SK-N-DZ (cell line): ENCODE results near the gene PDGFC.
"Not testable (repeated sequence)": the region's sequence is repeated elsewhere in the genome, so short reads cannot be mapped to it uniquely, and the experiment has no call there.

Source experiments
- DNase-seq: peaks from one replicate; pipeline ENCODE4 v3.0.0-alpha.2; 2015; ENCODE audit warnings: low spot score

PDGFC gene

GRCh38 chr4:156952078-156952759 lies 19.4 kb downstream of the PDGFC start:
- no peak for DNase-seq

- no peak for DNase-seq
Observed at GRCh38 chr4:156950948-156951347, 20.7 kb downstream of the PDGFC start.

GRCh38 chr4:156950090-156950489 lies 21.5 kb downstream of the PDGFC start:
- DNase-seq = no peak

- no peak for DNase-seq
Observed at GRCh38 chr4:156949373-156949814, 22.2 kb downstream of the PDGFC start.

GRCh38 chr4:156948738-156949137 lies 22.9 kb downstream of the PDGFC start:
- DNase-seq = no peak

GRCh38 chr4:156948133-156948532 lies 23.5 kb downstream of the PDGFC start:
- DNase-seq = no peak

GRCh38 chr4:156946516-156947424 lies 24.8 kb downstream of the PDGFC start:
- no peak for DNase-seq

- no peak for DNase-seq
Observed at GRCh38 chr4:156945532-156945931, 26.1 kb downstream of the PDGFC start.

GRCh38 chr4:156942991-156943390 lies 28.6 kb downstream of the PDGFC start:
- DNase-seq = no peak

GRCh38 chr4:156941940-156942548 lies 29.6 kb downstream of the PDGFC start:
- DNase-seq = no peak

- no peak for DNase-seq
Observed at GRCh38 chr4:156939801-156940200, 31.8 kb downstream of the PDGFC start.

GRCh38 chr4:156939139-156939538 lies 32.5 kb downstream of the PDGFC start:
- no peak for DNase-seq

- no peak for DNase-seq
Observed at GRCh38 chr4:156934259-156934635, 37.4 kb downstream of the PDGFC start.

- no peak for DNase-seq
Observed at GRCh38 chr4:156933633-156934258, 37.9 kb downstream of the PDGFC start.

GRCh38 chr4:156932360-156932759 lies 39.2 kb downstream of the PDGFC start:
- not testable (repeated sequence) for DNase-seq

- DNase-seq = no peak
Observed at GRCh38 chr4:156931267-156931666, 40.3 kb downstream of the PDGFC start.

GRCh38 chr4:156929386-156930105 lies 42.1 kb downstream of the PDGFC start:
- no peak for DNase-seq

- DNase-seq = no peak
Observed at GRCh38 chr4:156924774-156925315, 46.8 kb downstream of the PDGFC start.

GRCh38 chr4:156923525-156923924 lies 48.1 kb downstream of the PDGFC start:
- no peak for DNase-seq

- DNase-seq = no peak
Observed at GRCh38 chr4:156915221-156915620, 56.4 kb downstream of the PDGFC start.

GRCh38 chr4:156913234-156913633 lies 58.4 kb downstream of the PDGFC start:
- DNase-seq = no peak
